Retinal pigment epithelial cell (primary cell): ENCODE data around the gene ASB4.

Experiments used
- DNase-seq: peaks from one replicate; pipeline ENCODE4 v3.0.0-alpha.2; 2010; ENCODE audit warnings: low read depth
- H3K4me3 ChIP-seq: 2 replicates; pipeline ENCODE4 v1.5.1; 2011; ENCODE audit warnings: mild to moderate bottlenecking, low read length, control low read depth, moderate library complexity
- TF ChIP-seq, protein P1 (sequence below): conservative IDR thresholded peaks from 2 replicates; pipeline ENCODE4 v1.5.1; 2011; ENCODE audit warnings: low read depth, low read length, control low read depth, inconsistent platforms

Gene ASB4

DNA sequence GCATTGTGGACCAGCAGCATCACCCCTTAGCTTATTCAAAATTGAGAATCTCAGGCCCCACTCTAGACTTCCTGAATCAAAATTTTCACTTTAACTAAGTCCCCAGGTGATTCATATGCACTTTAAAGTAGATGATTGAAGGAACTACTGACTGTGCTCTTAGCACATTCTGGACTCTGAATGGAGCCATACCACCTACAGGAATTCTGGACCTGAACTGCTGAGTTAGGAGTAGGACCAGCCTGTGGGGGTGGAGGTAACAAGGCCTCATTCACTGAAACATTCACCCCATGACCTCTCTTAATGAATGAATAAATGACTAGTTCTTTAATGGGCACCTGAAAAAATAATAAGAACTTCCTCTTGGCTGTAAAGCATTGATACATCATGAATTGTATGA lies 103.3 kb downstream of the ASB4 start:
- no peak overlapping the region for H3K4me3 ChIP-seq
- DNase-seq = no peak
- TF ChIP-seq, protein P1, sequence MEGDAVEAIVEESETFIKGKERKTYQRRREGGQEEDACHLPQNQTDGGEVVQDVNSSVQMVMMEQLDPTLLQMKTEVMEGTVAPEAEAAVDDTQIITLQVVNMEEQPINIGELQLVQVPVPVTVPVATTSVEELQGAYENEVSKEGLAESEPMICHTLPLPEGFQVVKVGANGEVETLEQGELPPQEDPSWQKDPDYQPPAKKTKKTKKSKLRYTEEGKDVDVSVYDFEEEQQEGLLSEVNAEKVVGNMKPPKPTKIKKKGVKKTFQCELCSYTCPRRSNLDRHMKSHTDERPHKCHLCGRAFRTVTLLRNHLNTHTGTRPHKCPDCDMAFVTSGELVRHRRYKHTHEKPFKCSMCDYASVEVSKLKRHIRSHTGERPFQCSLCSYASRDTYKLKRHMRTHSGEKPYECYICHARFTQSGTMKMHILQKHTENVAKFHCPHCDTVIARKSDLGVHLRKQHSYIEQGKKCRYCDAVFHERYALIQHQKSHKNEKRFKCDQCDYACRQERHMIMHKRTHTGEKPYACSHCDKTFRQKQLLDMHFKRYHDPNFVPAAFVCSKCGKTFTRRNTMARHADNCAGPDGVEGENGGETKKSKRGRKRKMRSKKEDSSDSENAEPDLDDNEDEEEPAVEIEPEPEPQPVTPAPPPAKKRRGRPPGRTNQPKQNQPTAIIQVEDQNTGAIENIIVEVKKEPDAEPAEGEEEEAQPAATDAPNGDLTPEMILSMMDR = no peak

DNA sequence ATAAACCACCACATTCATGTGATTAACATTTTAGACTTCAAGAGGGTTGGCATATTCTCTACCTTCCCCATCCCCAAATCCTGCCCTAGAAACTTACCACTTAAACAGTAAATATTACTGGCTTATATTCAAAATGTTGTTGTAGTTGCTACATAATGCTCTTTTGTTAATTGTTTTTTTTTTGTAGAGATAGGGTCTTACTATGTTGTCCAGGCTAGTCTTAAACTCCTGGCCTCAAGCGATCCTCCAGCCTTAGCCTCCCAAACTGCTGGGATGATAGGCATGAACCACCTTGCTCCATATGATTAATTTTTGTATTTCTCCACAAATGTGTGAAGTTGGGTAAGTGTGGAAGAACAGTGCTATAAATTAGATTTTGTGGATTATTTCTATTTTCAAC lies 104.0 kb downstream of the ASB4 start:
- H3K4me3 ChIP-seq = no peak overlapping the region
- TF ChIP-seq, protein P1 = no peak
- DNase-seq = no peak
